A673 (cell line): ENCODE measurements around the gene NUDT11.

Experiments
- EZH2 ChIP-seq: fragments of 200-600 bp; sonication (generic); IDR thresholded peaks from 2 replicates; pipeline ENCODE4 v1.6.1; 2017; ENCODE audit warnings: borderline replicate concordance, low read depth, mild to moderate bottlenecking, mixed read lengths, antibody characterized with exemption, low read length; ENCODE audit not compliant: poor library complexity, severe bottlenecking
- TF ChIP-seq, protein P1 (sequence below): fragments of 300-800, 200-600 bp; sonication (generic); conservative IDR thresholded peaks from 2 replicates; pipeline ENCODE4 v1.5.1; 2017; ENCODE audit warnings: low read depth, mild to moderate bottlenecking, antibody characterized with exemption, low read length, moderate library complexity, mixed read lengths

DNA sequence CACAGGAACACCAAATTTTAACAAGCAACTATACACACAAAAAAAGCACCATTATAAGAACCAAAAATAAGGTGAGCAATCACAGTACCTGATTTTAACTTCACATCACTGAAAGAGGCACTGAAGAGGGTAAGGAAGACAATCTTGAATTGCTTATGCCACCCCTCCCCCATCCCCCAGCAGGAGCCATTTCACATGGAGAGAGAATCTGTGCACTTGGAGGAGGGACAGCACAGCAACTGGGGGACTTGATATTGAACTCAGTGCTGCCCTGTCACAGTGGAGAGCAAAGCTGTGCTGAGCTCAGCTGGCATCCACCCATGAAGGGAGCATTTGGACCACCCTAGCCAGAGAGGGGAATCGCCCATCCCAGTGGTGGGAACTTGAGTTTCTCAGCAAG, 56.0 kb downstream of the NUDT11 start:
- TF ChIP-seq, protein P1, sequence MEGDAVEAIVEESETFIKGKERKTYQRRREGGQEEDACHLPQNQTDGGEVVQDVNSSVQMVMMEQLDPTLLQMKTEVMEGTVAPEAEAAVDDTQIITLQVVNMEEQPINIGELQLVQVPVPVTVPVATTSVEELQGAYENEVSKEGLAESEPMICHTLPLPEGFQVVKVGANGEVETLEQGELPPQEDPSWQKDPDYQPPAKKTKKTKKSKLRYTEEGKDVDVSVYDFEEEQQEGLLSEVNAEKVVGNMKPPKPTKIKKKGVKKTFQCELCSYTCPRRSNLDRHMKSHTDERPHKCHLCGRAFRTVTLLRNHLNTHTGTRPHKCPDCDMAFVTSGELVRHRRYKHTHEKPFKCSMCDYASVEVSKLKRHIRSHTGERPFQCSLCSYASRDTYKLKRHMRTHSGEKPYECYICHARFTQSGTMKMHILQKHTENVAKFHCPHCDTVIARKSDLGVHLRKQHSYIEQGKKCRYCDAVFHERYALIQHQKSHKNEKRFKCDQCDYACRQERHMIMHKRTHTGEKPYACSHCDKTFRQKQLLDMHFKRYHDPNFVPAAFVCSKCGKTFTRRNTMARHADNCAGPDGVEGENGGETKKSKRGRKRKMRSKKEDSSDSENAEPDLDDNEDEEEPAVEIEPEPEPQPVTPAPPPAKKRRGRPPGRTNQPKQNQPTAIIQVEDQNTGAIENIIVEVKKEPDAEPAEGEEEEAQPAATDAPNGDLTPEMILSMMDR: no peak
- no peak for TF ChIP-seq EZH2
